Kidney (tissue), 14 donors: ENCODE results near the gene TRIM27. TPM values are rescaled to one million over a fixed set of nuclear protein-coding genes. Genes with fewer than 3 reads are reported as not detected.

Source experiments
- DNase-seq, 5 donors: peaks; one replicate each; pipeline ENCODE4 v3.0.0-alpha.2; 2013 to 2020
- FAIRE-seq: peaks from 2 replicates; lab custom pipeline; 2012; peaks lifted over from hg19 to GRCh38; lab: Jason Lieb, UNC
- H3K27ac ChIP-seq, 2 donors: one replicate each; pipeline ENCODE4 v1.7.0; 2013; ENCODE audit warnings: low read depth in 2 of 2, low read length in 2 of 2, inconsistent platforms in 1 of 2
- H3K27me3 ChIP-seq: one replicate; pipeline ENCODE4 v1.7.1; 2013; ENCODE audit warnings: low read length, inconsistent platforms; ENCODE audit not compliant: control insufficient read depth, insufficient read depth
- H3K36me3 ChIP-seq, 3 donors: one replicate each; pipeline versions ENCODE4 v1.7.0 to v1.7.1; 2013; ENCODE audit warnings: low read length in 3 of 3, control low read depth in 1 of 3, inconsistent platforms in 1 of 3; ENCODE audit not compliant: insufficient read depth in 3 of 3, control insufficient read depth in 2 of 3
- H3K4me1 ChIP-seq, 3 donors: one replicate each; pipeline versions ENCODE4 v1.7.0 to v1.7.1; 2013; ENCODE audit warnings: low read length in 3 of 3, inconsistent platforms in 1 of 3, low read depth in 1 of 3; ENCODE audit not compliant: control insufficient read depth in 2 of 3, insufficient read depth in 2 of 3
- H3K4me3 ChIP-seq, 3 donors: one replicate each; pipeline versions ENCODE4 v1.7.0 to v1.8.1; 2013; ENCODE audit warnings: low read length in 3 of 3, control low read depth in 1 of 3, inconsistent platforms in 1 of 3
- H3K9ac ChIP-seq, 3 donors: one replicate each; pipeline versions ENCODE4 v1.7.0 to v1.7.1; 2013; ENCODE audit warnings: low read length in 3 of 3, control low read depth in 1 of 3, inconsistent platforms in 1 of 3
- H3K9me3 ChIP-seq, 3 donors: one replicate each; pipeline versions ENCODE4 v1.7.0 to v1.7.1; 2013; ENCODE audit warnings: low read length in 3 of 3, control low read depth in 1 of 3, inconsistent platforms in 1 of 3; ENCODE audit not compliant: control insufficient read depth in 2 of 3, insufficient read depth in 1 of 3
- intact Hi-C: fragments of 100-400 bp; cut with DNase I; formaldehyde crosslinking; loops from one replicate; pipeline ENCODE4 v1.11.1; 2022
- polyA plus RNA-seq: library from polyadenylated mRNA; stranded (reverse); fragments of 350-450 nt; fragmentation: Illumina TruSeq; extraction: RNeasy Lipid Tissue Mini Kit (QIAGEN cat#74804); gene quantifications from one replicate; pipeline ENCODE4 v1.2.3, GENCODE V29; 2014; ENCODE audit warnings: low read depth, low replicate concordance; ENCODE audit not compliant: insufficient read depth
- total RNA-seq: library from RNA; stranded (reverse); fragmentation: NEBNext Ultra II Directional; extraction: Animal tissue kit (Norgen Biotek cat#: 25700); gene quantifications from one replicate; pipeline ENCODE4 v1.2.1, GENCODE V29; 2021
- TF ChIP-seq, protein P1 (sequence below): IDR thresholded peaks from 3 replicates; pipeline ENCODE4 v1.5.1; 2012; ENCODE audit warnings: mild to moderate bottlenecking, moderate library complexity, borderline replicate concordance; ENCODE audit not compliant: insufficient read depth; ENCODE audit errors: extremely low read depth
- donor health status: control.
- donor health status: control.
- donor health status: control.
- donor health status: control.
- donor health status: control.
- donor health status: DM: yes; HTN: yes; CAD: no.
- donor health status: Normal renal cell carcinoma (clear cell type).

The TRIM27 gene
- total and polyA plus RNA-seq, 2 donors from 2014 or later, result 33.9 to 47.7 TPM

DNA sequence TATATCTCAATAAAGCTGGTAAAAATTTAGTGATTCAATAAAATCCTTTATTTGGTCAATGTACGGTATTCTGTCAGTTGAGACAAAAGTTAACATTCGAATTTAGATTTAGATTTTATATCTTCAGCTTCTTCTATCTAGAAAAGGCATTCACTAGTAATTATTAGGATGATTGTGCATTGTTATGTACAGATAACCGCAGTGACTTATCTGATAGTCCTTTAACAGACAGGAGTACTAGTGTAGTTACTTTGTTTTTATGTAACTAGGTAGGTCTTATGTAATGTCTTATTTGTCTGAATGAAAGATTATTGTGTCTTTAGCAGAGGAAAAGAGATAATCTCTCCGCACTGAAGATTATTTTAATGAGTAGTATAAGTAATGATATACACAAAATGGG is 31.3 kb downstream of the TRIM27 start:
- intact Hi-C loops, result no loop called here
- FAIRE-seq, result no peak
- H3K4me3 ChIP-seq, result no peak overlapping the region

DNA sequence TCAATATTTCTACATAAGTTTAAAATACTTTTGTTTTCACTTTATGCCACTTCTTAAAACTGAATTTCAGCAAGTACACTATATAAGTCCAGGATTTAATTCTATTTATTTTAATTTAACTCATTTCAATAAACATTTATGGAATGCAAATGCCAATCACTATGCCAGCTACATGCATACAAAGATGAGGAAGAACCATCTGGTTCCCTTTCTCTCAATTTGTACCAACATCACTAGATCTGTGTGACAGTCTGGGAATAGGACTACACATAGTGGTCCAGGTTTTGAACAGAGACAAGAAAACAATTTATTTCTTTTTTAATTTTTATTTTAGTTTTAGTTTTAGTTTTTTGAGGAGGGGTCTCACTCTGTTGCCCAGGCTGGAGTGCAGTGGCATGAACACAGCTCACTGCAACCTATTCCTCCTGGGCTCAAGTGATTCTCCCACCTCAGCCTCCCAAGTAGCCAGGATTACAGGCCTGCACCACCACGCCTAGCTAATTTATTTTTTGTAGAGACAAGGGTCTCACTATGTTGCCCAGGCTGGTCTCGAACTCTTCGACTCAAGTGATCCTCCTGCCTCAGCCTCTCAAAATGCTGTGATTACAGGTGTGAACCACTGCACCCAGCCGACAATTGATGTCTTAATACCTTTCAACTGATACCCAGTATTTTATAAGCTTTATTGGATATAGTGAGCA is 35.8 kb downstream of the TRIM27 start:
- TF ChIP-seq, protein P1, sequence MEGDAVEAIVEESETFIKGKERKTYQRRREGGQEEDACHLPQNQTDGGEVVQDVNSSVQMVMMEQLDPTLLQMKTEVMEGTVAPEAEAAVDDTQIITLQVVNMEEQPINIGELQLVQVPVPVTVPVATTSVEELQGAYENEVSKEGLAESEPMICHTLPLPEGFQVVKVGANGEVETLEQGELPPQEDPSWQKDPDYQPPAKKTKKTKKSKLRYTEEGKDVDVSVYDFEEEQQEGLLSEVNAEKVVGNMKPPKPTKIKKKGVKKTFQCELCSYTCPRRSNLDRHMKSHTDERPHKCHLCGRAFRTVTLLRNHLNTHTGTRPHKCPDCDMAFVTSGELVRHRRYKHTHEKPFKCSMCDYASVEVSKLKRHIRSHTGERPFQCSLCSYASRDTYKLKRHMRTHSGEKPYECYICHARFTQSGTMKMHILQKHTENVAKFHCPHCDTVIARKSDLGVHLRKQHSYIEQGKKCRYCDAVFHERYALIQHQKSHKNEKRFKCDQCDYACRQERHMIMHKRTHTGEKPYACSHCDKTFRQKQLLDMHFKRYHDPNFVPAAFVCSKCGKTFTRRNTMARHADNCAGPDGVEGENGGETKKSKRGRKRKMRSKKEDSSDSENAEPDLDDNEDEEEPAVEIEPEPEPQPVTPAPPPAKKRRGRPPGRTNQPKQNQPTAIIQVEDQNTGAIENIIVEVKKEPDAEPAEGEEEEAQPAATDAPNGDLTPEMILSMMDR, result no peak
- Histone ChIP-seq H3K9ac (no peak overlapping the region), H3K27me3 (no peaks in the 10 kb centered on the region), H3K36me3 (no peaks in the 10 kb centered on the region), H3K9me3 (no peaks in the 10 kb centered on the region), H3K4me3 (no peak overlapping the region), H3K27ac (no peak overlapping the region), H3K4me1 (no peaks in the 10 kb centered on the region)
- FAIRE-seq, result no peak
- intact Hi-C loops, result no loop called here
- DNase-seq, result no peak

More for the DNA sequence above, 31.3 kb downstream of the TRIM27 start:
- H3K9ac ChIP-seq, result no peak overlapping the region
- H3K27ac ChIP-seq, result no peak overlapping the region
- H3K9me3 ChIP-seq, result no peaks in the 10 kb centered on the region
- no peaks in the 10 kb centered on the region for H3K27me3 ChIP-seq
- TF ChIP-seq, protein P1, result no peak
- no peaks in the 10 kb centered on the region for H3K4me1 ChIP-seq
- H3K36me3 ChIP-seq, result no peaks in the 10 kb centered on the region
- DNase-seq, result no peak

DNA sequence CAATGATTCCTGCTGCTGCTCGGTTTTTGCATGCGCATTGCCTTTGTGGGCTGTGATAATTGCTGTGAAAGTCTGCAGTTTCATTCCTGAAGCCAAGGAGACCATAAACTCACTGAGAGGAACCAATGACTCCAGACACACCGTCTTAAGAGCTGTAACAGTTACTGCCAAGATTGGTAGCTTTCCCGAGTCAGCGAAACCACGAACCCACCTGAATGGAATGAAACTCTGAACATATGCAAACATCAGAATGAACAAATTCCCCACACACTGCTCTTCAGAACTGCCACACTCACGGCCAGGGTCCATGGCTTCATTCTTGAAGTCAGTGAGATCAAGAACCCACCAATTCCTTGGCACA is 37.7 kb downstream of the TRIM27 start:
- Histone ChIP-seq H3K4me1 (no peaks in the 10 kb centered on the region), H3K9ac (no peak overlapping the region), H3K36me3 (no peaks in the 10 kb centered on the region), H3K4me3 (no peak overlapping the region), H3K27me3 (no peaks in the 10 kb centered on the region), H3K9me3 (no peaks in the 10 kb centered on the region), H3K27ac (no peak overlapping the region)
- TF ChIP-seq, protein P1, result no peak
- FAIRE-seq, result no peak
- no peak for DNase-seq
- intact Hi-C loops, result no loop called here
